Memory B cell (primary cell): Measurements from ENCODE around the gene ALDH1A2.
"Not testable (repeated sequence)": the region's sequence is repeated elsewhere in the genome, so short reads cannot be mapped to it uniquely, and the experiment has no call there.

Experiments used
- ATAC-seq: fragments of 150-1000 bp; cut with Tn5 transposase; 2 replicates; pipeline ENCODE4 v1.10.0; 2021; ENCODE audit warnings: low read depth, mild to moderate bottlenecking, moderate library complexity
- DNase-seq, 2 donors: peaks; one replicate each; pipeline ENCODE4 v3.0.0; 2022; ENCODE audit warnings: low spot score in 2 of 2
- H3K27ac Mint-ChIP-seq: one replicate; pipeline ENCODE4 v1.8.0; 2022; ENCODE audit warnings: mild to moderate bottlenecking, moderate library complexity, mixed read lengths
- H3K27me3 Mint-ChIP-seq: one replicate; pipeline ENCODE4 v1.8.0; 2022; ENCODE audit warnings: mixed read lengths
- H3K36me3 Mint-ChIP-seq: one replicate; pipeline ENCODE4 v1.8.0; 2022; ENCODE audit warnings: mild to moderate bottlenecking, mixed read lengths
- H3K4me1 Mint-ChIP-seq: one replicate; pipeline ENCODE4 v1.8.0; 2022; ENCODE audit warnings: mixed read lengths
- H3K4me3 Mint-ChIP-seq: one replicate; pipeline ENCODE4 v1.8.0; 2022; ENCODE audit warnings: mild to moderate bottlenecking, moderate library complexity, mixed read lengths
- H3K9me3 Mint-ChIP-seq: one replicate; pipeline ENCODE4 v1.8.0; 2022; ENCODE audit warnings: mixed read lengths

ALDH1A2 gene

DNA sequence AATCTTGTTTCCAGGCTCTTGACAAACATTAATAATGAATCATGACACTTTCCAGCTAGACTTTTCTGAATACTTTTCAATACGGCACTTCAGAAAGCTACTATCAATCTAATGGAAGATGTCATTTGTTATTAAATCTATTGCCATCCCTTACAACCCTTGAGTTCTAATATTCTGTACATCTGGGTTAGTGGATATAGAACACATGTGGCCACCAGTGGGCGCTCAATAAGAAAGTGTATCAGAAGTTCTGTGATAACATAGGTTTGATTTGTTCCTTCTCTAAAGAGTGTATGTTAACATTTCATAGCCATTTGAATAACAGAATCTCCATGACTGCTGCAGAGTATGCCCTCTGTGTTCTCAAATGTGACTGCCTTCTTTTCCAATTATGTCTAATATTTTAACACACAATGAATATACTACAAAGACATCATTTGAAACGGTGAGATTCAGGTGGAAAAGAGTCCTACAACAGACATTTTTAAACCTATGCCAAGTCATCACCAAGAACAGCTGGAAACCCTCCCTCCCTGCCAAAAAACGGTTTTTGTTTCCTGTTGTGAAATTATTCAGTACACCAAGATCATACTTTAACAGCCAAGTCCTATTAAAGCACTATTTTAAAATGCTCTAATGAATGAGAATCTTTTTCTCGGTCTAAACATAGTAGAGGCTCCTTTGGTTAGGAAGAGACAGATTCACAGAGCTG lies 22.2 kb downstream of the ALDH1A2 start:
- no peaks in the 10 kb centered on the region for H3K9me3 Mint-ChIP-seq
- ATAC-seq, result no peak
- DNase-seq, result no peak

GRCh38 chr15:58042006-58042405 lies 23.5 kb downstream of the ALDH1A2 start:
- H3K4me3 Mint-ChIP-seq, result no peak overlapping the region
- H3K4me1 Mint-ChIP-seq, result no peaks in the 10 kb centered on the region
- H3K9me3 Mint-ChIP-seq, result no peaks in the 10 kb centered on the region
- no peaks in the 10 kb centered on the region for H3K36me3 Mint-ChIP-seq
- no peak for DNase-seq
- H3K27me3 Mint-ChIP-seq, result peaks cover 12% of the 10 kb centered on the region
- H3K27ac Mint-ChIP-seq, result no peak overlapping the region
- ATAC-seq, result no peak

More for the DNA sequence above, 22.2 kb downstream of the ALDH1A2 start:
- Mint-ChIP-seq H3K4me3 (no peak overlapping the region), H3K27ac (no peak overlapping the region), H3K27me3 (peaks cover 14% of the 10 kb centered on the region), H3K36me3 (no peaks in the 10 kb centered on the region), H3K4me1 (no peaks in the 10 kb centered on the region)

DNA sequence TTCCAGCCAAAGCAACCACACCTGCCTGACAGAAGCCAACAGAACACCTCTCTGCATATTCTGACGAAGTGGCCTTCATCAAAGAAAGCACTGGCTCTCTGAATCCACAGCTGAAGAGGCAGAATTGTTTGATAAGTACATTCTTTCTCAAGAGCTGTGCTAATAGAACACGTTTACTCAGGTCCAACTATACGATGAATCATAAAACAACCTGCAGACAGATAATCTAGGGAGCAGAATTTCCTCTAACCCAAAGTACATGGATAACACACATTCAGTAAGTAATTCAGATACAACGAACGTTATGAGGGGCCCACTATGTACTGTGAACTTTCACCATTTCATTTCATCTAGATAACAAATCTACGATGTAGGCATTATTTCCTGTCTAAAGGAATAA lies 25.4 kb downstream of the ALDH1A2 start:
- Mint-ChIP-seq H3K27me3 (peaks cover 10% of the 10 kb centered on the region), H3K27ac (no peak overlapping the region), H3K4me1 (no peaks in the 10 kb centered on the region), H3K36me3 (no peaks in the 10 kb centered on the region), H3K4me3 (no peak overlapping the region), H3K9me3 (no peaks in the 10 kb centered on the region)
- ATAC-seq (no peak), DNase-seq (no peak)

DNA sequence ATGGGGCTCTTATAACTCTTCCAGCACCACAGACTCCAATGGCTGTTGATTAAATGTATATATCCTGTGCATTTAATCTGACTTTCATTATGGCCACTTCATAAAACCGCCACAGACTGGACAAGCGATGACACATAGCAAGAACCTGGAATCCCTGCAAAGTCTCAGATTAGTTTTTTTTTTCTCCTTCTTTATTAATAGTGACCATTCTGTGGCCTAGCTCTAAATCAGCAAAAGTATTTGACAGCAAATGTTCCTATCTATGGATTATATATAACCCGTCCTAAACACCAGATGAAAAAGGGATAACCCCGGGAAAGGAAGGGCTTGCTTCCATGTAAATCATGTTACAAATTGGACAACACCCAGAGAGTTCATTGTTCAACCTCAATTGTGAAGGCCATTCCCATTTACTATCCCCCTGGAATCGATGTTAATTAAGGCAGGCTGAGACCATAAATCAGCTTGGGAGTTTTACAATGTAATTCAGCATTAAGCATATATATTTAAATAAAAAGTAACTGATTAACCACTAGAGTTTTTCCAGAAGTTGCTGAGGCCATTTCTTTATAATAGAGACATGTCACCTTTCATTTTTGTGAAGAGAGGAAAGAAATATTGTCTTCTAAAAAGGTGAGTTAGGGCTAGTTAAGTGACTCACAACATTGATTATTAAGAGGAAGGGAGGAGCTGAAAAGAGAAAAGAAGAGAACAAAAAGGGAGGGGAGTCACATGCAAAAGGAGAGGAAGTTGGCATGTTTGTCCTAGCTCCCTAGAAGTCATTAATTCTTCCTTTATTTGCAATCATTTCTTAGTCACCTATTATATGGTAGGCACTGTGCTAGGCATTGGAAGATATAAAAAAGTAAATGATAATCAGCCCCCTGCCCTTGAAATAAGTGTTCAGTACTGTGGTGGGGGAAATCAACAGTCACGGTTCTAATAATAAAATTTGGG lies 26.2 kb downstream of the ALDH1A2 start:
- Mint-ChIP-seq H3K27ac (no peak overlapping the region), H3K4me3 (no peak overlapping the region), H3K27me3 (peaks cover 6% of the 10 kb centered on the region), H3K9me3 (no peaks in the 10 kb centered on the region), H3K4me1 (no peaks in the 10 kb centered on the region), H3K36me3 (no peaks in the 10 kb centered on the region)
- DNase-seq, result no peak
- ATAC-seq, result no peak

GRCh38 chr15:58038426-58039078 lies 27.0 kb downstream of the ALDH1A2 start:
- Mint-ChIP-seq H3K27ac (no peak overlapping the region), H3K4me1 (no peaks in the 10 kb centered on the region), H3K9me3 (no peaks in the 10 kb centered on the region), H3K27me3 (peaks cover 2% of the 10 kb centered on the region), H3K4me3 (no peak overlapping the region), H3K36me3 (no peaks in the 10 kb centered on the region)
- DNase-seq (no peak), ATAC-seq (no peak)

- Mint-ChIP-seq H3K27ac (no peak overlapping the region), H3K4me1 (no peaks in the 10 kb centered on the region), H3K4me3 (no peak overlapping the region), H3K36me3 (no peaks in the 10 kb centered on the region), H3K27me3 (peaks cover 2% of the 10 kb centered on the region), H3K9me3 (no peaks in the 10 kb centered on the region)
- ATAC-seq (no peak), DNase-seq (no peak)
Measured at GRCh38 chr15:58037723-58038301, 27.7 kb downstream of the ALDH1A2 start.

DNA sequence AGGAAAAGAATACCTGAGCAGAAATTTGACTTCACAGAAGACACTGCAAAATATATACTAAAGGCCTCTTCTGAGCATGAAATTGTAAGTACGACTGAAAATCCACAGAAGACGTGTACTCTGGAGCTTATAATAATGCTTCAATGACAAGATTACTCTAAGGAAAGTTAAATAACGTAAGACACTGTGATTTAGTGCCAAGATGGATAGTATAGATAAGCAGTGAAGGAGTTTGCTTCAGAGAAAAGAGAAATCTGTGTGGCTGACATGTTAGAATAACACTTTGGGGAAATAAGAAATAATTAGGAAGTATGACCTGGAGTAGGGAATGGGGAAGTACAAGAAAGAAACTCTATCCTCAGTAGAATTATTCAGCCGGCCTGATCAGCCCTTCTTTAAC lies 28.9 kb downstream of the ALDH1A2 start:
- Mint-ChIP-seq H3K4me1 (no peaks in the 10 kb centered on the region), H3K9me3 (no peaks in the 10 kb centered on the region), H3K36me3 (no peaks in the 10 kb centered on the region), H3K4me3 (no peak overlapping the region), H3K27ac (no peak overlapping the region), H3K27me3 (peaks cover 2% of the 10 kb centered on the region)
- DNase-seq (no peak), ATAC-seq (no peak)

GRCh38 chr15:58028392-58028791 lies 37.1 kb downstream of the ALDH1A2 start:
- not testable (repeated sequence) for ATAC-seq, H3K4me3 Mint-ChIP-seq, H3K4me1 Mint-ChIP-seq, H3K27me3 Mint-ChIP-seq, H3K36me3 Mint-ChIP-seq, DNase-seq, H3K27ac Mint-ChIP-seq
- peaks cover 28% of the 10 kb centered on the region for H3K9me3 Mint-ChIP-seq

- DNase-seq (no peak), ATAC-seq (no peak)
- no peak overlapping the region for H3K4me3 Mint-ChIP-seq
- H3K4me1 Mint-ChIP-seq, result no peaks in the 10 kb centered on the region
- peaks cover 3% of the 10 kb centered on the region for H3K36me3 Mint-ChIP-seq
- H3K9me3 Mint-ChIP-seq, result peaks cover 30% of the 10 kb centered on the region
- H3K27ac Mint-ChIP-seq, result no peak overlapping the region
- peaks cover 5% of the 10 kb centered on the region for H3K27me3 Mint-ChIP-seq
Measured at GRCh38 chr15:58026552-58026951, 39.0 kb downstream of the ALDH1A2 start.

DNA sequence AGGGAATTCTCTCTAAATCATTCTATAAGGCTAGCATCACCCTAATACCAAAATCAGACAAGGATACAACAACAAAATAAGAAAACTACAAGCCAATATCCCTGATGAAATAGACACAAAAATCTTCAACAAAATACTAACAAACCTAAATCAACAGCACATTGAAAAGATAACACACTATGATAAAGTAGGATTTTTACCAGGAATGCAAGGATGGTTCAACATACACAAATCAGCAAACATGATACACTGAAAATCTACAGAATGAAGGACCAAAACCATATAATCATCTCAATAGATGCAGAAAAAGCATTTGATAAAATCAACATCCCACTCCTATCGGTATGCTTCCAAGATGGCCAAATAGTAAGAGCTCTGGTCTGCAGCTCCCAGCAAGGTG lies 39.5 kb downstream of the ALDH1A2 start:
- Mint-ChIP-seq H3K36me3 (peaks cover 3% of the 10 kb centered on the region), H3K27me3 (peaks cover 5% of the 10 kb centered on the region), H3K4me3 (no peak overlapping the region), H3K9me3 (peaks cover 30% of the 10 kb centered on the region), H3K27ac (no peak overlapping the region), H3K4me1 (no peaks in the 10 kb centered on the region)
- DNase-seq, result no peak
- ATAC-seq, result no peak

- DNase-seq (no peak), ATAC-seq (no peak)
- Mint-ChIP-seq H3K27ac (no peak overlapping the region), H3K36me3 (peaks cover 2% of the 10 kb centered on the region), H3K4me3 (no peak overlapping the region), H3K4me1 (no peaks in the 10 kb centered on the region), H3K27me3 (peaks cover 6% of the 10 kb centered on the region), H3K9me3 (peaks cover 20% of the 10 kb centered on the region)
Measured at GRCh38 chr15:58021332-58022230, 43.9 kb downstream of the ALDH1A2 start.

DNA sequence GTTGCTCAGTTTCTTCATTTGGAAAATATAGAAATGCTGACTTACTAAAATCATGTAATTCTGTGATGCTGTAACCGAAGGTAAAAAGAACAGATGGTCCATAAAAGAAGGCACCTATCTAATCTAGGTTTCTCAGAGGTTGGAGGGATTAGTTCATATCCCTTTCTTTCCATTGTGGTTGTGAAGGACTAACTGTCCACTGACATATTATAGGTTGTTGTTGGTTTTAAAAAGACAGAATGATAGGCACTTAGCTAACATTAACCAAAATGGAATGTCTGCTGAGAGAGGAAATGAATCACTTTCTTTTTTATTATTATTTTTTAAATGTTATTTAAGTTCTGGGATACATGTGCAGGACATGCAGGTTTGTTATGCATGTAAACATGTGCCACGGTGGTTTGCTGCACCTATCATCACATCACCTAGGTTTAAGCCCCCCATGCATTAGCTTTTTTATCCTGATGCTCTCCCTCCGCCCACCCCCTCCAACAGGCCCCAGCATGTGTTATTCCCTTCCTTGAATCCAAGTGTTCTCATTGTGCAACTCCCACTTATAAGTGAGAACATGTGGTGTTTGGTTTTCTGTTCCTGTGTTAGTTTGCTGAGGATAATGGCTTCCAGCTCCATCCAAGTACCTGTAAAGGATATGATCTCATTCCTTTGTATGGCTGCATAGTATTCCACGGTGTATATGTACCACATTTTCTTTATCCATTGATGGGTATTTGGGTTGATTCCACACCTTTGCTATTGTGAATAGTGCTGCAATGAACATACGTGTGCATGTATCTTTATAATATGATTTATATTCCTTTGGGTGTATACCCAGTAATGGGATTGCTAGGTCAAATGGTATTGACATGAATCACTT lies 45.8 kb downstream of the ALDH1A2 start:
- H3K27me3 Mint-ChIP-seq, result peaks cover 6% of the 10 kb centered on the region
- H3K4me3 Mint-ChIP-seq, result no peak overlapping the region
- no peaks in the 10 kb centered on the region for H3K4me1 Mint-ChIP-seq
- H3K9me3 Mint-ChIP-seq, result peaks cover 8% of the 10 kb centered on the region
- no peak overlapping the region for H3K27ac Mint-ChIP-seq
- ATAC-seq (no peak), DNase-seq (no peak)
- peaks cover 2% of the 10 kb centered on the region for H3K36me3 Mint-ChIP-seq
